HG03097 (cell line): ENCODE data around the gene PCTP.

Experiments used
- ATAC-seq: cut with Tn5 transposase; IDR thresholded peaks from one replicate; pipeline ENCODE4 v1.9.1; 2021; ENCODE audit not compliant: unreplicated experiment, low FRiP score

PCTP gene

GRCh38 chr17:55785181-55785580 lies 34.3 kb downstream of the PCTP start:
- no peak for ATAC-seq

GRCh38 chr17:55793272-55793671 lies 42.4 kb downstream of the PCTP start:
- no peak for ATAC-seq

- ATAC-seq: no peak
These were observed 44.1 kb downstream of the PCTP start for GRCh38 chr17:55794725-55795482.

GRCh38 chr17:55806745-55807495 lies 56.1 kb downstream of the PCTP start:
- no peak for ATAC-seq

- ATAC-seq: no peak
These were observed 60.7 kb downstream of the PCTP start for GRCh38 chr17:55811536-55811935.

- ATAC-seq: no peak
These were observed 61.5 kb downstream of the PCTP start for GRCh38 chr17:55812323-55812722.

- ATAC-seq: no peak
These were observed 63.1 kb downstream of the PCTP start for GRCh38 chr17:55813944-55814343.

GRCh38 chr17:55814377-55814776 lies 63.5 kb downstream of the PCTP start:
- no peak for ATAC-seq

GRCh38 chr17:55816532-55817396 lies 65.9 kb downstream of the PCTP start:
- ATAC-seq: no peak

- ATAC-seq: no peak
These were observed 66.5 kb downstream of the PCTP start for GRCh38 chr17:55817397-55817709.

- ATAC-seq: no peak
These were observed 67.2 kb downstream of the PCTP start for GRCh38 chr17:55818026-55818425.

GRCh38 chr17:55818451-55819375 lies 67.9 kb downstream of the PCTP start:
- no peak for ATAC-seq

- no peak for ATAC-seq
These were observed 69.8 kb downstream of the PCTP start for GRCh38 chr17:55820675-55821074.

- ATAC-seq: no peak
These were observed 71.2 kb downstream of the PCTP start for GRCh38 chr17:55822028-55822427.

- ATAC-seq: no peak
These were observed 74.4 kb downstream of the PCTP start for GRCh38 chr17:55825213-55825612.
